CD14-positive monocyte (primary cell): ENCODE results near the gene TRPM7. TPM values are rescaled to one million over a fixed set of nuclear protein-coding genes. Genes with fewer than 3 reads are reported as not detected.
A peak's percentile ranks its signal among the peaks of the same experiment; 100 is the strongest.
"Not testable (repeated sequence)": the region's sequence is repeated elsewhere in the genome, so short reads cannot be mapped to it uniquely, and the experiment has no call there.

Source experiments
- DNase-seq, 3 donors: peaks; one replicate each; pipeline ENCODE4 v3.0.0-alpha.2; 2011 to 2022
- H2AFZ ChIP-seq: 2 replicates; pipeline ENCODE4 v1.6.0; 2012; ENCODE audit warnings: mild to moderate bottlenecking, low read depth, low read length, inconsistent platforms; ENCODE audit not compliant: insufficient read depth, poor library complexity, severe bottlenecking
- H3K27ac ChIP-seq, 2 donors: 1 replicate in 1 of 2; 2 replicates in 1 of 2; pipeline ENCODE4 v1.5.1; 2012 to 2013; ENCODE audit warnings: low read length in 2 of 2, control low read depth in 1 of 2, inconsistent platforms in 1 of 2, low read depth in 1 of 2, mild to moderate bottlenecking in 1 of 2
- H3K27me3 ChIP-seq, 2 donors: one replicate each; pipeline versions ENCODE4 v1.6.0 to v1.6.1; 2011 to 2013; ENCODE audit warnings: low read length in 2 of 2; ENCODE audit not compliant: control insufficient read depth in 2 of 2, insufficient read depth in 2 of 2
- H3K36me3 ChIP-seq, 2 donors: replicated peaks in 1 of 2; 1 replicate in 1 of 2; 2 replicates in 1 of 2; pipeline versions ENCODE4 v1.5.1 to v1.6.1; 2012 to 2013; ENCODE audit warnings: low read length in 2 of 2, control low read depth in 1 of 2, inconsistent platforms in 1 of 2, mild to moderate bottlenecking in 1 of 2; ENCODE audit not compliant: insufficient read depth in 2 of 2, control insufficient read depth in 1 of 2
- H3K4me1 ChIP-seq, 2 donors: 1 replicate in 1 of 2; 2 replicates in 1 of 2; pipeline versions ENCODE4 v1.5.1 to v1.6.1; 2012 to 2013; ENCODE audit warnings: low read length in 2 of 2, control low read depth in 1 of 2, inconsistent platforms in 1 of 2, mild to moderate bottlenecking in 1 of 2, moderate library complexity in 1 of 2; ENCODE audit not compliant: insufficient read depth in 2 of 2, control insufficient read depth in 1 of 2
- H3K4me2 ChIP-seq: replicated peaks from 2 replicates; pipeline ENCODE3; 2012; ENCODE audit warnings: low read length, moderate library complexity, mild to moderate bottlenecking; ENCODE audit not compliant: poor library complexity, severe bottlenecking; ENCODE audit errors: extremely low read depth
- H3K4me3 ChIP-seq, 3 experiments: fragments of 200-600 bp in 1 of 3; sonication (generic) in 1 of 3; replicated peaks in 1 of 3; 1 replicate in 2 of 3; 2 replicates in 1 of 3; pipeline ENCODE4 v1.5.1; 2011 to 2013; ENCODE audit warnings: low read length in 3 of 3, mild to moderate bottlenecking in 3 of 3, control low read depth in 2 of 3, low read depth in 2 of 3, inconsistent platforms in 1 of 3, moderate library complexity in 1 of 3
- H3K79me2 ChIP-seq: 2 replicates; pipeline ENCODE4 v1.6.0; 2012; ENCODE audit warnings: mild to moderate bottlenecking, control low read depth, inconsistent platforms, low read length, moderate library complexity; ENCODE audit not compliant: insufficient read depth
- H3K9ac ChIP-seq: 2 replicates; pipeline ENCODE4 v1.6.0; 2017; ENCODE audit warnings: low read length, mild to moderate bottlenecking; ENCODE audit not compliant: insufficient read depth, poor library complexity, severe bottlenecking
- H3K9me3 ChIP-seq, 2 donors: replicated peaks in 1 of 2; 1 replicate in 1 of 2; 2 replicates in 1 of 2; pipeline versions ENCODE4 v1.5.1 to v1.6.1; 2012 to 2013; ENCODE audit warnings: low read length in 2 of 2, control low read depth in 1 of 2; ENCODE audit not compliant: control insufficient read depth in 1 of 2, insufficient read depth in 1 of 2
- H4K20me1 ChIP-seq: 2 replicates; pipeline ENCODE4 v1.6.0; 2012; ENCODE audit warnings: mild to moderate bottlenecking, low read length, control low read depth, moderate library complexity; ENCODE audit not compliant: insufficient read depth
- H3K27ac Mint-ChIP-seq, 7 donors: one replicate each; pipeline ENCODE4 v1.8.0; 2020; ENCODE audit warnings: mild to moderate bottlenecking in 7 of 7, mixed read lengths in 7 of 7, moderate library complexity in 6 of 7, inconsistent platforms in 2 of 7
- H3K27me3 Mint-ChIP-seq, 3 donors: one replicate each; pipeline ENCODE4 v1.8.0; 2021 to 2022; ENCODE audit warnings: low read depth in 3 of 3, mild to moderate bottlenecking in 3 of 3, mixed read lengths in 3 of 3, moderate library complexity in 3 of 3, inconsistent platforms in 1 of 3
- H3K36me3 Mint-ChIP-seq, 2 donors: one replicate each; pipeline ENCODE4 v1.8.0; 2020; ENCODE audit warnings: mixed read lengths in 2 of 2, inconsistent platforms in 1 of 2, mild to moderate bottlenecking in 1 of 2
- H3K4me1 Mint-ChIP-seq: one replicate; pipeline ENCODE4 v1.8.0; 2020; ENCODE audit warnings: mild to moderate bottlenecking, mixed read lengths
- H3K4me3 Mint-ChIP-seq, 2 donors: one replicate each; pipeline ENCODE4 v1.8.0; 2020; ENCODE audit warnings: mild to moderate bottlenecking in 2 of 2, mixed read lengths in 2 of 2, moderate library complexity in 1 of 2
- H3K9me3 Mint-ChIP-seq, 7 donors: one replicate each; pipeline ENCODE4 v1.8.0; 2020 to 2022; ENCODE audit warnings: mixed read lengths in 7 of 7, mild to moderate bottlenecking in 6 of 7, moderate library complexity in 6 of 7, inconsistent platforms in 2 of 7
- CTCF ChIP-seq: fragments of 200-600 bp; IDR thresholded peaks from one replicate; pipeline ENCODE4 v1.8.0; 2022; ENCODE audit warnings: antibody characterized with exemption, mild to moderate bottlenecking
- WGBS: methylation state at CpG from one replicate; pipeline ENCODE4 v1.1.5; 2013; ENCODE audit warnings: missing lambda C conversion rate; ENCODE audit not compliant: insufficient coverage; 5-methylcytosine and 5-hydroxymethylcytosine counted together
- intact Hi-C, 2 donors: fragments of 100-400 bp; cut with micrococcal nuclease; formaldehyde crosslinking; loops; one replicate each; pipeline versions ENCODE4 v1.15.0 to v1.15.1; 2023
- polyA plus RNA-seq, 3 donors: library from polyadenylated mRNA; depleted of rRNA in 1 of 3; unstranded in 2 of 3; stranded (reverse) in 1 of 3; fragments of 300-500 nt in 2 of 3; fragments of >200 nt in 1 of 3; fragmentation: Illumina TruSeq in 2 of 3; gene quantifications; 1 replicate in 2 of 3; 2 replicates in 1 of 3; pipeline ENCODE4 v1.2.3, GENCODE V29; 2012 to 2021

Gene TRPM7
- polyA plus RNA-seq, 3 donors: 5.5 to 22.4 (median 8.1) TPM

- DNase-seq: peak in 1 of 3 donors; percentile 10
- Histone ChIP-seq H3K9me3 (no peaks in the 10 kb centered on the region), H2AFZ (no peak overlapping the region), H3K36me3 (peaks cover 21 to 67% of the 10 kb centered on the region in 2 donors), H3K79me2 (no peaks in the 10 kb centered on the region), H3K4me2 (peak overlapping the region; percentile 31), H3K27ac (peak overlapping the region in 1 of 2 donors; percentile 64), H4K20me1 (no peaks in the 10 kb centered on the region), H3K4me1 (peaks cover 50 to 68% of the 10 kb centered on the region in 2 donors), H3K27me3 (no peaks in the 10 kb centered on the region), H3K9ac (no peak overlapping the region), H3K4me3 (no peak overlapping the region)
- peaks cover 37 to 43% of the 10 kb centered on the region in 2 donors for H3K36me3 Mint-ChIP-seq
- intact Hi-C loops: no loop called here
- TF ChIP-seq CTCF: no peak
- peak overlapping the region; percentile 46 to 84 (median 67) for H3K27ac Mint-ChIP-seq
- peak overlapping the region in 1 of 2 donors; percentile 18 for H3K4me3 Mint-ChIP-seq
- no peaks in the 10 kb centered on the region for H3K27me3 Mint-ChIP-seq
- WGBS: no CpG with 5 or more reads among the region's 1 CpG
- peaks cover 63% of the 10 kb centered on the region for H3K4me1 Mint-ChIP-seq
- H3K9me3 Mint-ChIP-seq: no peaks in the 10 kb centered on the region
These were observed 110.4 kb downstream of the TRPM7 start for GRCh38 chr15:50576166-50576565.

GRCh38 chr15:50573842-50574241 is 112.8 kb downstream of the TRPM7 start:
- H3K4me3 Mint-ChIP-seq, H3K79me2 ChIP-seq, H3K4me3 ChIP-seq, H3K27me3 ChIP-seq, intact Hi-C loops, H3K27me3 Mint-ChIP-seq, H3K9me3 ChIP-seq, H4K20me1 ChIP-seq, H3K9ac ChIP-seq, H3K9me3 Mint-ChIP-seq, H2AFZ ChIP-seq: not testable (repeated sequence)
- Histone ChIP-seq H3K36me3 (peaks cover 24 to 68% of the 10 kb centered on the region in 2 donors), H3K4me2 (peak overlapping the region; percentile 6), H3K4me1 (peaks cover 51 to 78% of the 10 kb centered on the region in 2 donors), H3K27ac (peak overlapping the region; percentile 41 to 76)
- no CpG with 5 or more reads among the region's 5 CpGs for WGBS
- peak overlapping the region; percentile 75 to 92 (median 85) for H3K27ac Mint-ChIP-seq
- H3K4me1 Mint-ChIP-seq: peaks cover 66% of the 10 kb centered on the region
- peak; percentile 57 to 58 (median 57) for DNase-seq
- H3K36me3 Mint-ChIP-seq: peaks cover 42 to 46% of the 10 kb centered on the region in 2 donors
